NCI-H187 treated with DMSO at 0.1 percent for 48 hours (cell line): Measurements from ENCODE around the gene ZFYVE21.

Source experiments
- DNase-seq: peaks from one replicate; lab custom pipeline; 2025; lab: John Stamatoyannopoulos, UW

The ZFYVE21 gene

GRCh38 chr14:103737432-103738045 is 21.9 kb downstream of the ZFYVE21 start:
- no peak for DNase-seq

DNA sequence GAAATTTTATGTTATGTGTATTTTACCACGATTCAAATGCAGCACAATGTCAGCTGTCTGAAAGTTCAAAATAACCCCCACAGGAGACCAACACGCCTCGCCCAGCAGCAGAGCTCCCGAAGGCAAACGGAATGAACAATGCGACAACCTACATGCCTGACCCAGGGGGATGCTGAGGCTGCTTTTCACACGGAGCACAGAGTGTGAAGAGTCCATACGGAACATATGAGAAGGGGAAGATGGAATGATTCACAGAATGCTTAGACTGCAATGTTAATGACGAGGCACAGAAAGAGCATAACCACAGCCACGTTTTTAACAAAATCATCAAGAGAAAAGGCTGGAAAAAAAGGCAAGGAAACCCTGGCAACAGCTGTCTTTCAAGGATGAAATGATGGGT is 22.6 kb downstream of the ZFYVE21 start:
- no peak for DNase-seq

- DNase-seq = no peak
Observed at GRCh38 chr14:103738701-103739451, 23.3 kb downstream of the ZFYVE21 start.

- no peak for DNase-seq
Observed at GRCh38 chr14:103739466-103739792, 23.8 kb downstream of the ZFYVE21 start.

DNA sequence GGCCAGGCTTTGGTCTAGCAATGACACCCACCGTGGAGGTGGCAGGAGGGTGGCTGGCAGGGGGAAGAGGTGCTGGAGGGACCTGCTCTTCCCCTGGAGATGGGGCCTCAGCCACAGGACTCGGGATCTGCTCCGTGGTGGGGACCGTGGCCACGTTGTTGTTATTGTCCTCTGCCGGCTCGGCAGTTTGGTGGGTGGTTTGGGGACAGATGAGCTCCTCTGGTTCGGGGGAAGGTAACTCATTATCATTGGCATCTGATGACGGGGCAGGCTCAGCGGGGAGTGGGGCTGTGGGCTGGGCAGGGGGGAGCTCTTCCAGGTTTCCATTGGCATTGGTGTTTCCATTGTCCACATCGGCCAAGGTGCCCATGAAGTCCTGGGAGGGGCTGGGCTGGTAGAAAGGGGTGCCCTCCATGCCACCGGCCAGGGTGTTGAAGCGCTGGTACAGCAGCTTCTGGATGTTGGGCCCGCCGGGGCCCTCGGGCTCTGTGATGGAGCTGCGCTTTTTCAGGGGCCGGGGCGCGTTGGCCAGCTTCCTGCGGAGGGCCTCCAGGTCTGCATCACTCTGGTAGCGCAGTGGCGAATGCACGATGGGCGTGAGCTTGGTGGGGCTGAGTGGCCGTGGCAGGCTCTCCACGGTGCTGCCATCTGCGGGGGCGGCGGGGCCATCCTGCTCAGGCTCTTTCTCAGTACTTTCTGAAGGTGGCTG is 24.3 kb downstream of the ZFYVE21 start:
- DNase-seq = no peak

- no peak for DNase-seq
Observed at GRCh38 chr14:103740991-103741689, 25.5 kb downstream of the ZFYVE21 start.

- DNase-seq = no peak
Observed at GRCh38 chr14:103741876-103742275, 26.3 kb downstream of the ZFYVE21 start.

DNA sequence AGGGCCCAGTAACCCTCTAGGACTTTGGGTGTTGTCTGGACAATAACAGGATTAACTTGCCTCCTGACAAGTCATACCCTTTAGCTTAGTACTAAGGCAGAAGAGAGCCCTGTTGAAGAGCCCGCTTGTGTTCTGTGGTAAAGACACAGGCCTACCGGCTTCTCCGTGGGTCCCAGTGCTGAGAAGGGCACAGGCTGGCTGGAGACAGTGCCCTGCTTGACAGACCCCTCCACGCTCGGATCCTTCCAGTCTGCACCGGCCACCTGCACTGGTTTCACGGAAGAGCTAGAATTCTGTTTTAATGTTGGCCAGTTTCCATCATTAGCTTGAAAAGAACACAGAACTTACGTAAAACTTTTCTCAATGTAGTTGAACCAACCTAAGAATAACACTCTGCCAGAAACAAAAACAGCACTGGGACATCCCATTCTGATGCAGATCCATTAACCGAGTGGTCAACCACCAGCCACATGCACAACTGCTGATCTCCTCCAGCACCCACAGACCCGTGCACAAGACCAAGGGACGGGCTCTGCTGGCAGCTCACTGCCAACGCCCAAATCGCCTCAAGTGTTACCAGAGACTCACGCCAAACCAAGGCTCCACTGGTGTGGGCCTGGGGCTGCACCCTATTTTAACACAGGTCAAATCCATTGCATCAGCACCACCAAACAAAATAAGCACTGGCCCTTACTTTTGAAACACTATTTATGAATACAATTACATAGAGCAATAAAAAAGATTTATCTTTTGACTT is 27.1 kb downstream of the ZFYVE21 start:
- no peak for DNase-seq

- no peak for DNase-seq
Observed at GRCh38 chr14:103743691-103744090, 28.1 kb downstream of the ZFYVE21 start.

GRCh38 chr14:103744621-103745395 is 29.2 kb downstream of the ZFYVE21 start:
- DNase-seq = no peak

DNA sequence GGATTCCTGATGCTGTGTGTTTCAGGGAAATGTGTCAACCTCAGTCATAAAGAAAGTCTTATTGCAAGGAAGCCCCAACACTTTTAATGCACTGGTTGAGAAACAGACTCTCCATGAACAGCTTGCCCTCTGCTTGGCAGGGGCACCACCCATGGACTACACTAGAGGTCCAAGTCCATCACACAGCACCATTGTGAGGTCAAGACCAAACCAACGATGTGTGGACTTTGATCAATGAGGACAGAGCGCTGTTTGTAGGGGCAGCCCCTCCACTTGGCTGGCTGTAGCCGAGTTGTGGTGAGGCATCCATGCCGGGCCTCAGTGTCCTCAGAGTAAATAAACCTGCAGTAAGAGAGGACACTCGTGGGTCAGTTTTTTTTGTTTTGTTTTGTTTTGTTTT is 29.8 kb downstream of the ZFYVE21 start:
- DNase-seq = no peak

GRCh38 chr14:103746701-103747100 is 31.1 kb downstream of the ZFYVE21 start:
- DNase-seq = no peak

DNA sequence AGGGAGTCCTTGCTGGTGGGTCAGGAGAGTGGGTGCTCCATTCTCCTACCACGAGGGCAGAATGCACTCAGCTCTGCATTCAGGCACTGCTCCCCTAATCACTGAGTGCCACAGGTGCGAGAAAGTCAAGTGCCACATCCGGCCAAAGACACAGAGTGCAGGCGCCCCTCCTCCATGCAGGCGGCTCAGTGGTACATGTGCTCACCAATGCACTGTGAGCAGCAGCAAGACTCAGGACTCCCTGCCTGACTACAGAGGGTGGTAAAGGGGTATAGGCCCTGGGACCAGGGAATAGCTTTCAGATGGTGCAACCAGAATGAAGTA is 32.9 kb downstream of the ZFYVE21 start:
- no peak for DNase-seq

- DNase-seq = no peak
Observed at GRCh38 chr14:103749452-103749851, 33.8 kb downstream of the ZFYVE21 start.

- DNase-seq = no peak
Observed at GRCh38 chr14:103749860-103750259, 34.2 kb downstream of the ZFYVE21 start.

DNA sequence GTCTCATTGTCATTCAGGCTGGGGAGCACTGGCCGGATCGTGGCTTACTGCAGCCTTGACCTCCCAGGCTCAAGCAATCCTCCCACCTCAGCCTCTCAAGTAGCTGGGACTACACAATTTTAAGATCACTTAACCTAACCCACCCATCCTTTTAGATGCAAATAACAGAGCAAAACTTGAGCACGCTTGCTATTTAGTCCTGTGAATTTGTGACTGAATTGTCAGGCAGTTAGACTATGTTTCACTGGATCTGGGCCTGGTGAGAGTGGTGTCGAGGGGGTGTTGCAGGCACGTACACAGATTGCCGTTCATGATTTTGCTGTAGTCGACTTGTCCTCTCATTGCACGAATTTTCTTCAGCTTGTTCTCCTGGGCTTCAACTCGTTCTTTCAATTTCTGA is 38.2 kb downstream of the ZFYVE21 start:
- DNase-seq = no peak

GRCh38 chr14:103755060-103755459 is 39.5 kb downstream of the ZFYVE21 start:
- no peak for DNase-seq

- DNase-seq = no peak
Observed at GRCh38 chr14:103758059-103758776, 42.6 kb downstream of the ZFYVE21 start.

GRCh38 chr14:103762036-103762435 is 46.4 kb downstream of the ZFYVE21 start:
- no peak for DNase-seq

- DNase-seq = no peak
Observed at GRCh38 chr14:103762541-103762940, 46.9 kb downstream of the ZFYVE21 start.
